Measurements from ENCODE around the gene MGAT3. TPM values are rescaled to one million over a fixed set of nuclear protein-coding genes. Genes with fewer than 3 reads are reported as not detected.

The MGAT3 gene
- polyA plus RNA-seq, 10 donors, result 3.3 to 9.3 (median 3.9) TPM

DNA sequence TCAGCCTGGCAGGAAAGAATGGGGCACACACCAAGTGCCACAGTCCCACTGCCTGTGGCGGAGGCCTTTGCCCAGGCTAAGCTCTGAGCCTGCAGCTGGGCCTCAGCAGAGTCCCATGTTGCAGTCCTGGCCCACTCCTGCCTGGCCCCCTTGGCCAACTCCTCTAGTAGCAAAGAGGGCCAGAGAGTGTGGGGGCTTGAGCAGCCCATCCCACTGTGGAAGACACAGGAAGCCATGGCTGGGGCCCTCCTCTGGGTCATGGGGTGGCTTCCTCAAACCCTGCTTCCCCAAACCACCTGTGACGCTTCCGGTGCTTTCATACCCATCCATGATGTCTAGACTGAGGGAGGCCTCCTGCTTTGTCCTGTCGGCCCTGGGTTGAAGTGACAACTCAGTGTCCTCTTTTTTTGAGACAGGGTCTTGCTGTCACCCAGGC is 69.9 kb downstream of the MGAT3 start:
- peak in 1 of 3 donors; percentile 35 for DNase-seq

GRCh38 chr22:39527481-39527961 is 70.7 kb downstream of the MGAT3 start:
- DNase-seq, result peak in 1 of 3 donors; percentile 55

DNA sequence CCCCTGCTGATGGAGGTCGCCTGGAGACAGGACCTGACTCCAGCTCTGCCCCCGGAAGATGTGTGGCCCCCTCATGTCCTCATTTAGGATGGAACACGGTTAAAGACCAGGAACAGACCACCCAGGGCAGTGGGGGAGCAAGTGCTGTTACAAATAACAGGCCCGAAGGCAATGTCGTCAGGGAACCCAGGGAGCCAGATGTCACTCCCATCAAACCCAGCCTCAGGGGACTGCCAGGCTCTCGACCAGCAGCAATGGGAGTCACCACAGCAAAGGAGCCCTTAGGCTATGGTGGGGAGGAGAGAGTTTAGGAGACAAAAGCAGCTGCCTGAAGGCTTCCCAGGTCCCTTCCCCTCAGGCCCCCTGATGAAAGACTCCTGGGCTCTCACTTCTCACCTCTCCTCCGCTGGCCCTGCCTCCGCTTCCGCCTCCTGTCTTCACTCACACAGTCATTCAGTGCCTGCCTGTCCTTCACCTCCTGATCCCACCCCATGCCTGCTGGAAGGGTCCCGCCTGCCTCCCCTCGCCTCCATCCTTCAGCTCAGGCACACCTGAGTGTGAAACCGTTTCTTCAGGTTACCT is 71.4 kb downstream of the MGAT3 start:
- peak in 1 of 3 donors; percentile 36 for DNase-seq

DNA sequence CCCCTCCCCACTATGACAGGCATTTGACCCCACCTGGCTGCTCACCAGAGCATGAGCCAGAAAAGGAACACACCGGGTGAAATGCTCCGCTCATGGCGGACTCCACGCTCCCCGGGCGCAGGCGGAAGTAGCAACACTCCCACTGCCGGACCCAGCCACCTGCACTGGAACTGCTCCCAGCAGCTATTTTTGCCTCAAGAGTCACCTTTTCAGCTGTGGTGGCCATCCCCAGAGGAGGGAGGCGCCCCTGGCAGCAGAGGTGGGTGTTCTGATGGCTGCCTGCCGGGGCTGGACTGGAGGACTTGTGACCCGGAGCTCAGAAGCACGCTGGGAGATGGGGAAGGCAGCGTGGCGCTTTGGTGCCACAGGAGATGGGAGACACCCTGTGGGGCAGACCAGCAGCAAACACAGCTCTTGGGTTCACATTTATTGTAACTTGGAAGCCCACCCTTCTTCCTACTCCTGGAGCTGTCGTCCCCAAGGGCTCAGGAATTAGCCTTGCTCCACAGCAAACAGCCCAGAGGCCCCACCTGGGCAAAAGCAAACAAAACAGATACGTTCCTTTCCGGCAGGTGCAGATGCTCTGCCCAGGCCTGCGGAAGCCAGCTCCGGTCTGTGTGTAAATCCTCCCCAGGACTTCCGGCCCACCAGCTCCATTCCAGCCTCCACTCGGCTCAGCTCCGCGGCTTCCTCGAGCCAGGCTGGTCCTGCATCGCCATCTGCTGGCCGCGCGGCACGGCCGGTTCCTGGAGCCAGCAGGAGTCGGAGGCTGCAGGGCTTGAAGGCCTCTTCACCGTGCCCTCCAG is 72.1 kb downstream of the MGAT3 start:
- peak; percentile 85 to 94 (median 92) for DNase-seq

- DNase-seq, result no peak
Measured at GRCh38 chr22:39529487-39529851, 72.7 kb downstream of the MGAT3 start.

- no peak for DNase-seq
Measured at GRCh38 chr22:39530116-39530515, 73.3 kb downstream of the MGAT3 start.

DNA sequence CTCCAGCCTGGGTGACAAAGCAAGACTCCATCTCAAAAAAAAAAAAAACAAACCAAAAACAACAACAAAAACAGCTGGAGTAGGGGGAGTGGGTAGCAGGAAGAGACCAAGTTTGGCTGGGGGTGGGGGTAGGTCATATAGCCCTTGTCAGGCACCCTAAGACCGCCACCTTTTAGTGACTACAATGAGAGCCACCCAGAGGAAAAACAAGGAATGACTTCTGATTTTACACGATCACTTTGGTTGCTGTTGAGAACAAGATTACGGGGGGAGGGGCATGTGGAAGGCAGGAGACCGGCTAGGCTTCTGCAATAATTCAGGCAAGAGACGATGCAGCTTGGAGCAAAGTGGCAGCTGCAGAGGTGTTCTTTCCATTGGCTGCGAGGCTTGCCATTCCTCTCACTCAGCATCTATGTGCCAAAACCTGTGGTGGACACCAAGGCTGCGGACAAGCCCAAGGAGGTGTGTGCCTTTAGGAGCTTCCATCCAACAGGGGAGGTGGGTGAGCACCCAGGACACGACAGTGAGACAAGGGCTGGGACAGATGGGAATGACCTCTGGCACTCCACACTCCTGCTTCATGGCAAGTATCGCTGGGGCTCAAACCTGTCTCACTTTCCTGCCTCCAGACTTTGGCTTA is 74.0 kb downstream of the MGAT3 start:
- DNase-seq, result peak in 1 of 3 donors; percentile 50

DNA sequence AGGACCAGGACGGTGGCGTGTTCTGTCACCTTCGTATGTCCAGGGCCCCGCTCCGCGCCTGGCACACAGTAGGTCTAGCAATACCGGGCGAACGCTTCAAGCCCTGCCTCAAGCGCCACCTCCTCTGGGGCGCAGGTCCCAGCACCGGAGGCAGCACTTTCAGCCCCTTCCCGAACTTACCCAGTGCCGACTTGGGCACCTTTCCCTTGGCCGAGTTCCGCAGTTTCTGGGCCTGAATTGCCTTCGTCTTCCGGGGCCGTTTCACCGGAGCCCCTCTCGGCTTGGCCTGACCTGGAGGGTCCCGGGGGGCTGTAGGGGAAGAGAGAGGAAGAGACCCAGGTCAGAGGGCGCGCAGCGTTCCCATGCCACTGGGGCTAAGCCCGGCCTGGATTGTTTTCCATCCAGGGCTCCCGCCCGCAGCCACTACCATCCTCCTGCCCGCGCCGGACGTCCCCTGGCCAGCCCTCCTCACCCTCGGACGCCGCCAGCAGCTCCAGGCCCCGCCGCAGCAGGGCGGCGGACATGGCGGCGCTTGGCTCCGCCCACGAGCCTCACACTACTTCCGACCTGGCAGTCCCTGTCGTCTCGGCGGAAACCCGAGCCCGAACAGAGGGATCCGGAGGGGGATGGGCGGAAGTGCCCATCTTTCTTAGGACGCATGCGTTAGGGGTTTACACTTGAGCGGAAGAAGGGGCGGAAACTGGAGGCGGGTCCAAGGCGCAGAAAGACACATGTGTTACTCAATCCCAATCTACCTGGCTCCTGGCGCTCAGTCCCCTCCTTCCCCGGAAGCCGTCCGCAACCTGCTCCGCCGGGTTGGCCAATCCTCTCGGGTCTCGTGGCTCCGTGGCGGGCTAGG is 75.6 kb downstream of the MGAT3 start, which contains the start of gene RPS19BP1:
Gene RPS19BP1 (minus strand): TSS at position 534 of the 859 bp plus-strand sequence. CDS start 10 bp downstream, at position 524.
- peak; percentile 100 for DNase-seq

GRCh38 chr22:39534092-39534506 is 77.3 kb downstream of the MGAT3 start:
- DNase-seq, result no peak

DNA sequence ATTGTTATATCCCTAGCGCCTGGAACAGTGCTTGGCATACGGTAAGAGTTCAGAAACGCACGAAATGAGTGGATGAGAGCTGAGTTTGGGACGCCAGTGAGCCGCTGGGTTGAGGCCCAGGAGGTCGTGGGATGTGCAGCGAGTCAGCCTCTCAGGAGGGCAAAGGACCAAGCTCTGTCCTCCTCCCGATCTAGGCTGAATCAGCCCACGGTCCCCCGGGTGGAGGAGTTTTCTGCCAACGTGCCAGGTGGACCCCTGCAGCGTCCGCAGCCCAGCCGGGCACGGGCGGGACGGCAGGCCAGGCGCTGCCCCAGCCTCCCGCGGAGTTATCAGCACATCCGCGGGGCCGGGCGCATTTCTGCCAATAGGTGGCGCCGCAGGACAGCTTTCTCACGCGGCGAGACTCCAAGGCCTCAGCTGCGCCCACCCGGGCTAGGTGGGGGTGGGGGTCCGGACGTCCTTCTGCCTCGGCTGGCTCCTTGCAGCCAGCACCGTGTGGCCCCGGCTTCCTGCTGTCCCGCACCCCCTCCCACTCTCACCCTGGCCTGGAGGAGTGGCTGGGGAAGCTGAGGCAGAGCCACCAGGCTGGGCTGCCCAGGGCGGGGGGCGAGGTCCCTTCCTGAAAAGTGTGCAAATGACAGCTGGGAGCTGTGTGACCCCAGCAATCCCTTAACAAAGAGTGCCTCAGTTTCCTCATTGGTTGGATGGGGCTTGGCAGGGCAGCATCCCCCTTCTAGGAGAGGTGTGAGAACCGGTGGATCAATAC is 78.0 kb downstream of the MGAT3 start:
- DNase-seq, result peak; percentile 73 to 91 (median 85)

DNA sequence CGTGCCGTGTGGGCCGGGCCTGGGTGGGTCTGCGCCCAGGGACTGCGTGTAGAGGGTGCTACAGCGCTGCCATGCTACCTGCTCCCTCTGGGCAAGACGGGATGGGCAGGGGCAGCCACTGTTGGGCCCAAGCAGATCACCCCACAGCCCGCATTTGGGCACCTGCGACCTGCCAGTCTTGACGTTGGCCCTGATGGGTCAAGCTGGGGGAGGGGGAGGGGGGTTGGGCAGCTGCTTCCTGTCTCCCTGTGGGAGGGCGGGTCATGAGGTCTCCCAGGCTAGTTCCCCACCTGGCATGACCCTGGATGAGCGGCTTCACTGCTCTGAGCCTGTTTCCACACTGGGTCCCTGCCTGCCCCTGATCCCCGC is 78.5 kb downstream of the MGAT3 start:
- no peak for DNase-seq

- DNase-seq, result no peak
Measured at GRCh38 chr22:39535831-39536449, 79.1 kb downstream of the MGAT3 start.

GRCh38 chr22:39536711-39537110 is 79.9 kb downstream of the MGAT3 start:
- no peak for DNase-seq

- DNase-seq, result no peak
Measured at GRCh38 chr22:39537975-39538374, 81.2 kb downstream of the MGAT3 start.

Other genes starting within 250 kb of the MGAT3 start
- gene PDGFB, start 212.0 kb upstream of the MGAT3 start, polyA plus RNA-seq (ENCODE audit: insufficient read length in 10 of 10), result 10 to 100 TPM; 14.6 to 23.9 (median 16.9) TPM
- gene RPL3, start 137.4 kb upstream of the MGAT3 start, polyA plus RNA-seq (ENCODE audit: insufficient read length in 10 of 10), result 1,000 to 10,000 TPM; 1,869 to 3,670 (median 2,846) TPM
- gene SYNGR1, start 107.0 kb upstream of the MGAT3 start, polyA plus RNA-seq (ENCODE audit: insufficient read length in 10 of 10), result 10 to 100 TPM; 10.4 to 20.2 (median 13.2) TPM
- 10 to 100 TPM; 18.3 to 25.2 (median 21.2) TPM for gene TAB1, start 57.2 kb upstream of the MGAT3 start, polyA plus RNA-seq (ENCODE audit: insufficient read length in 10 of 10)
- 10 to 100 TPM; 14.3 to 19.0 (median 17.0) TPM for gene MIEF1, start 45.3 kb downstream of the MGAT3 start, polyA plus RNA-seq (ENCODE audit: insufficient read length in 10 of 10)
- gene ATF4, start 63.5 kb downstream of the MGAT3 start, polyA plus RNA-seq (ENCODE audit: insufficient read length in 10 of 10), result 100 to 1,000 TPM; 307 to 351 (median 325) TPM
- gene RPS19BP1, start 75.7 kb downstream of the MGAT3 start, polyA plus RNA-seq (ENCODE audit: insufficient read length in 10 of 10), result 10 to 100 TPM; 41.0 to 60.0 (median 50.7) TPM
- gene CACNA1I, start 113.7 kb downstream of the MGAT3 start, polyA plus RNA-seq (ENCODE audit: insufficient read length in 10 of 10), result 1 to 10 TPM in 1 of 10 donors, under 1 TPM in 9; 0.07 to 1.2 (median 0.18) TPM